NB4 (cell line): ENCODE data around the gene RLN1.
"Not testable (repeated sequence)": the region's sequence is repeated elsewhere in the genome, so short reads cannot be mapped to it uniquely, and the experiment has no call there.

Experiments
- MAX ChIP-seq: IDR thresholded peaks from 2 replicates; pipeline ENCODE4 v1.6.1; 2011; ENCODE audit warnings: low read depth, low read length
- MYC ChIP-seq: IDR thresholded peaks from 2 replicates; pipeline ENCODE4 v1.6.1; 2011; ENCODE audit warnings: low read depth, low read length
- POLR2A ChIP-seq: IDR thresholded peaks from 2 replicates; pipeline ENCODE4 v1.6.1; 2011; ENCODE audit warnings: mild to moderate bottlenecking; ENCODE audit not compliant: insufficient read length; ENCODE audit errors: extremely low read depth
- TF ChIP-seq, protein P1 (sequence below): IDR thresholded peaks from one replicate; pipeline ENCODE4 v1.5.1; 2012; ENCODE audit warnings: low read depth, low read length

- TF ChIP-seq, protein P1, sequence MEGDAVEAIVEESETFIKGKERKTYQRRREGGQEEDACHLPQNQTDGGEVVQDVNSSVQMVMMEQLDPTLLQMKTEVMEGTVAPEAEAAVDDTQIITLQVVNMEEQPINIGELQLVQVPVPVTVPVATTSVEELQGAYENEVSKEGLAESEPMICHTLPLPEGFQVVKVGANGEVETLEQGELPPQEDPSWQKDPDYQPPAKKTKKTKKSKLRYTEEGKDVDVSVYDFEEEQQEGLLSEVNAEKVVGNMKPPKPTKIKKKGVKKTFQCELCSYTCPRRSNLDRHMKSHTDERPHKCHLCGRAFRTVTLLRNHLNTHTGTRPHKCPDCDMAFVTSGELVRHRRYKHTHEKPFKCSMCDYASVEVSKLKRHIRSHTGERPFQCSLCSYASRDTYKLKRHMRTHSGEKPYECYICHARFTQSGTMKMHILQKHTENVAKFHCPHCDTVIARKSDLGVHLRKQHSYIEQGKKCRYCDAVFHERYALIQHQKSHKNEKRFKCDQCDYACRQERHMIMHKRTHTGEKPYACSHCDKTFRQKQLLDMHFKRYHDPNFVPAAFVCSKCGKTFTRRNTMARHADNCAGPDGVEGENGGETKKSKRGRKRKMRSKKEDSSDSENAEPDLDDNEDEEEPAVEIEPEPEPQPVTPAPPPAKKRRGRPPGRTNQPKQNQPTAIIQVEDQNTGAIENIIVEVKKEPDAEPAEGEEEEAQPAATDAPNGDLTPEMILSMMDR = not testable (repeated sequence)
- TF ChIP-seq MAX, POLR2A, MYC: not testable (repeated sequence)
Observed at GRCh38 chr9:5338992-5339981, at the start of gene RLN1.
